Measurements from ENCODE around the gene GPSM1. TPM values are rescaled to one million over a fixed set of nuclear protein-coding genes. Genes with fewer than 3 reads are reported as not detected.

GPSM1 gene
- total RNA-seq, 1 experiment from 2014 or later, result 26.9 TPM

DNA sequence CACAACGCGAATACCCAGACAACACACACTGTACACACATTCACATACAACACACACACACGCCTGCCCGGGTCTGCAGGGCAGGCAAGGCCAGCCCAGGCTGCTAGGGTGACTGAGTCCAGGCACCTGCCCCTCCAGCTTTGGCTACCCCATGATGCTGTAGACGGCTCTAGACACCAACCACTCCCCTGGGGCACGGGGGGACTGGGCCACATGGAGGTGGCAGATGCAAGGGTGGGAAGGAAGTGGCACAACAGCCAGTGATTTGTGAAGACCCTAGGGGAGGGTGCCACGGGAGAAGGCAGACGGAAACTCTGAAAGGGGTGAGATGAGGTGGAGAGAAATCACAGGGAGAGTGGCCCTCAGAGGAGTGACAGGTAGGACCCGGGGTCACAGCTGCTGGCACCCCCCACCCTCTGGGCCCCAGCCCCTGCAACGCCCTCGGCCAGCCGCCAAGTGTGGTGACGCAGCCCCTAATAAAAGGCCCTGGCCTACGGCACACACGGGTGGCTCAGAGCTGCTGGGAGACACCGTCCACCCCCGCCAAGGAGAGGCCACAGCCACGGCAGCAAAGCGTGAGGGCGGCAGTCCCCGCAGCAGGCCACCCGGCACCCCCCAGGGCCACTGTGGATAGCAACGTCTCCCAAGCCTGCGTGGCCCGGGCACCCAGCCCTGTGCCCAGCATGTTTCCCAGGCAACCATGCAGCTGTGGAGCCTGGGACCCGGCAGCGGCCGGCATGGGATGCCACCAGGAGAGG lies 16.9 kb upstream of the GPSM1 start:
- no peak for TF ChIP-seq EZH2 (IDR thresholded peaks at IDR 0.05; ENCODE audit: low read length, unreplicated experiment)
- no TSS peak for BruUV-seq (replicated peaks)
- H3K4me2 ChIP-seq (ENCODE audit: low read length), result no peak overlapping the region
- H3K9me2 ChIP-seq (replicated peaks; ENCODE audit: low read length), result no peaks in the 10 kb centered on the region
- no peak overlapping the region for H2AFZ ChIP-seq (ENCODE audit: low read length)
- no peak for DNase-seq
- H4K20me1 ChIP-seq (ENCODE audit: low read length), result no peaks in the 10 kb centered on the region
- no peaks in the 10 kb centered on the region for H3K9me3 ChIP-seq (ENCODE audit: low read length)
- no peaks in the 10 kb centered on the region for H3F3A ChIP-seq (ENCODE audit: low read length, unreplicated experiment)
- H3K4me3 ChIP-seq (ENCODE audit: low read length), result no peak overlapping the region
- POLR2A ChIA-PET (ENCODE audit: unreplicated experiment), result no interaction called here
- no peak overlapping the region for H3K27ac ChIP-seq (ENCODE audit: low read length)
- intact Hi-C loops (cut with micrococcal nuclease), result no loop called here
- no peaks in the 10 kb centered on the region for H3K27me3 ChIP-seq (ENCODE audit: low read length)
- no peak for ATAC-seq
- CTCF ChIA-PET, result no interaction called here
- H3K36me3 ChIP-seq (ENCODE audit: low read depth, low read length), result no peaks in the 10 kb centered on the region
- no peaks in the 10 kb centered on the region for H3K79me2 ChIP-seq (ENCODE audit: low read length)
- no peak overlapping the region for H3K9ac ChIP-seq (ENCODE audit: low read length)
- H3K4me1 ChIP-seq (ENCODE audit: insufficient read depth, low read length), result no peaks in the 10 kb centered on the region

DNA sequence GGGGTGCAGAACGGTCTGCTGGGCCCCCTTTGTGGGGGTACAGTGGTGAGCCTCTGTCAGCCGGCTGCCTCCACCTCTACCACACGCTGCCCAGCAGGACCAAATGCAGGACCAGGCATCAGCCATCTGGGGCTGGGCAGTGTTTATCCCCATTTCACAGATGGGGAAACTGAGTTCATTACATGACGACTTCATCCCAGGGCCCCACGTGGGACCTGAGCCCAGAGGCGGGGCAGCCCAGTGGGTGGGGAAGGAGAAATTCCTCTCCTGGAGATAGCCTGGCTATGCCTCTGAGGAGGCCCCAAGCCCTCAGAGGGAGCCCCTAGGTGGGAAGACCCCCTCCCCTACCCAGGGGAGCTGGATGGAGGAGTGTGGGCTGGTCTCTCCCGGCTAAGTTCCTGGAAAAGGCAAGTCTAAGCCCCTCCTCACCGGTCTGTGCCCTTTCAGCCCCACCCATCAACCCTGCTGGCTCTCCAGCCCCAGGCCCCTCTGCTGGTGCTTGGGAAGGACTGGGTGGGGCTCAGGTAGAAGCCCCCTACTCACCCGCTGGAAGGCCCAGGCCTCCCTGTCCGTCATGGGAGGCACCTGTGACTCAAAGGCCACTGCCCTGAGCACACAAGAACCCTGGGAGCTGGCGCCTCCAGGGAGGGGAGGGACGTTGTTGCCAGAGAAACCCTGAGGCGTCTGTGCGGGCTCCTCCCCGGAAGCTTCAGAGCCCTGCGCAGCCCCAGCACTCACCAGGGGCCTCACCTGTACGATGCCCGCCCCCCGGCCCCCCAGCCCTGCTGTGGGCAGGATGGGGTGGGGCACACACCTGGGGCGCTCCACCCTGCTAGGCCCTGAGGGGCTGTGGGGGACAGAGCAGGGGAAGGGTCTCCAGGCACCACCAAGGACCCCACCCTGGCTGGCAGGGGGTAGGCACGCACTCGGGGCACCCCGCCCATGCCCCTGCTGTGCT lies 16.0 kb upstream of the GPSM1 start:
- H3K79me2 ChIP-seq (ENCODE audit: low read length), result no peaks in the 10 kb centered on the region
- H3K9me2 ChIP-seq (replicated peaks; ENCODE audit: low read length), result no peaks in the 10 kb centered on the region
- TF ChIP-seq, protein P1, sequence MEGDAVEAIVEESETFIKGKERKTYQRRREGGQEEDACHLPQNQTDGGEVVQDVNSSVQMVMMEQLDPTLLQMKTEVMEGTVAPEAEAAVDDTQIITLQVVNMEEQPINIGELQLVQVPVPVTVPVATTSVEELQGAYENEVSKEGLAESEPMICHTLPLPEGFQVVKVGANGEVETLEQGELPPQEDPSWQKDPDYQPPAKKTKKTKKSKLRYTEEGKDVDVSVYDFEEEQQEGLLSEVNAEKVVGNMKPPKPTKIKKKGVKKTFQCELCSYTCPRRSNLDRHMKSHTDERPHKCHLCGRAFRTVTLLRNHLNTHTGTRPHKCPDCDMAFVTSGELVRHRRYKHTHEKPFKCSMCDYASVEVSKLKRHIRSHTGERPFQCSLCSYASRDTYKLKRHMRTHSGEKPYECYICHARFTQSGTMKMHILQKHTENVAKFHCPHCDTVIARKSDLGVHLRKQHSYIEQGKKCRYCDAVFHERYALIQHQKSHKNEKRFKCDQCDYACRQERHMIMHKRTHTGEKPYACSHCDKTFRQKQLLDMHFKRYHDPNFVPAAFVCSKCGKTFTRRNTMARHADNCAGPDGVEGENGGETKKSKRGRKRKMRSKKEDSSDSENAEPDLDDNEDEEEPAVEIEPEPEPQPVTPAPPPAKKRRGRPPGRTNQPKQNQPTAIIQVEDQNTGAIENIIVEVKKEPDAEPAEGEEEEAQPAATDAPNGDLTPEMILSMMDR (conservative IDR thresholded peaks at IDR 0.05; ENCODE audit: low read depth, low read length), result no peak
- TF ChIP-seq EZH2 (IDR thresholded peaks at IDR 0.05; ENCODE audit: low read length, unreplicated experiment), result no peak
- no peak for TF ChIP-seq EZH2phosphoT487 (IDR thresholded peaks at IDR 0.05; ENCODE audit: borderline replicate concordance, low read length)
- no peaks in the 10 kb centered on the region for H3K27me3 ChIP-seq (ENCODE audit: low read length)
- H3K9me3 ChIP-seq (ENCODE audit: low read length), result no peaks in the 10 kb centered on the region
- POLR2A ChIA-PET (ENCODE audit: unreplicated experiment), result no interaction called here
- H4K20me1 ChIP-seq (ENCODE audit: low read length), result no peaks in the 10 kb centered on the region
- H3K27ac ChIP-seq (ENCODE audit: low read length), result no peak overlapping the region
- BruUV-seq (replicated peaks), result no TSS peak
- CTCF ChIA-PET, result no interaction called here
- DNase-seq (peak; percentile 7), ATAC-seq (peak; percentile 58; the same call in 1 of the 2 replicates)
- no peaks in the 10 kb centered on the region for H3K4me1 ChIP-seq (ENCODE audit: insufficient read depth, low read length)
- no peak overlapping the region for H3K4me2 ChIP-seq (ENCODE audit: low read length)
- H3K4me3 ChIP-seq (ENCODE audit: low read length), result no peak overlapping the region
- H3F3A ChIP-seq (ENCODE audit: low read length, unreplicated experiment), result no peaks in the 10 kb centered on the region
- H2AFZ ChIP-seq (ENCODE audit: low read length), result no peak overlapping the region
- intact Hi-C loops (cut with micrococcal nuclease), result no loop called here
- H3K36me3 ChIP-seq (ENCODE audit: low read depth, low read length), result no peaks in the 10 kb centered on the region
- H3K9ac ChIP-seq (ENCODE audit: low read length), result no peak overlapping the region

GRCh38 chr9:136312009-136312375 lies 15.3 kb upstream of the GPSM1 start:
- no peaks in the 10 kb centered on the region for H3K27me3 ChIP-seq (ENCODE audit: low read length)
- BruUV-seq (replicated peaks), result no TSS peak
- no peaks in the 10 kb centered on the region for H3K9me2 ChIP-seq (replicated peaks; ENCODE audit: low read length)
- ChIA-PET CTCF (no interaction called here), POLR2A (ENCODE audit: unreplicated experiment) (no interaction called here)
- H3K4me3 ChIP-seq (ENCODE audit: low read length), result no peak overlapping the region
- no peaks in the 10 kb centered on the region for H3K79me2 ChIP-seq (ENCODE audit: low read length)
- no peak overlapping the region for H2AFZ ChIP-seq (ENCODE audit: low read length)
- no peak overlapping the region for H3K4me2 ChIP-seq (ENCODE audit: low read length)
- DNase-seq (no peak), ATAC-seq (no peak)
- H3F3A ChIP-seq (ENCODE audit: low read length, unreplicated experiment), result no peaks in the 10 kb centered on the region
- no peaks in the 10 kb centered on the region for H3K36me3 ChIP-seq (ENCODE audit: low read depth, low read length)
- no peak overlapping the region for H3K9ac ChIP-seq (ENCODE audit: low read length)
- no peaks in the 10 kb centered on the region for H4K20me1 ChIP-seq (ENCODE audit: low read length)
- no peak for TF ChIP-seq EZH2 (IDR thresholded peaks at IDR 0.05; ENCODE audit: low read length, unreplicated experiment)
- TF ChIP-seq EZH2phosphoT487 (IDR thresholded peaks at IDR 0.05; ENCODE audit: borderline replicate concordance, low read length), result no peak
- TF ChIP-seq, protein P1 (conservative IDR thresholded peaks at IDR 0.05; ENCODE audit: low read depth, low read length), result no peak
- intact Hi-C loops (cut with micrococcal nuclease), result no loop called here
- no peaks in the 10 kb centered on the region for H3K4me1 ChIP-seq (ENCODE audit: insufficient read depth, low read length)
- no peak overlapping the region for H3K27ac ChIP-seq (ENCODE audit: low read length)
- no peaks in the 10 kb centered on the region for H3K9me3 ChIP-seq (ENCODE audit: low read length)

Data from PC-3 (cell line).